GM13976 (cell line): Measurements from ENCODE around the gene RBP7.

Experiments
- DNase-seq: peaks from one replicate; pipeline ENCODE4 v3.0.0; 2012; ENCODE audit warnings: low spot score
- in situ Hi-C: fragments of 300-500 bp; cut with MboI; formaldehyde crosslinking; loops from one replicate; pipeline ENCODE4 v1.12.0; 2022; ENCODE audit warnings: low sequenced_read_pairs, mixed read lengths, inconsistent platforms; ENCODE audit not compliant: unreplicated experiment
- TF ChIP-seq, protein P1 (sequence below): IDR thresholded peaks from 2 replicates; pipeline ENCODE4 v1.5.1; 2012; ENCODE audit warnings: borderline replicate concordance, mild to moderate bottlenecking; ENCODE audit not compliant: insufficient read depth; ENCODE audit errors: extremely low read depth, missing control alignments, control extremely low read depth

The RBP7 gene

GRCh38 chr1:10065344-10065685 is 68.3 kb downstream of the RBP7 start:
- TF ChIP-seq, protein P1, sequence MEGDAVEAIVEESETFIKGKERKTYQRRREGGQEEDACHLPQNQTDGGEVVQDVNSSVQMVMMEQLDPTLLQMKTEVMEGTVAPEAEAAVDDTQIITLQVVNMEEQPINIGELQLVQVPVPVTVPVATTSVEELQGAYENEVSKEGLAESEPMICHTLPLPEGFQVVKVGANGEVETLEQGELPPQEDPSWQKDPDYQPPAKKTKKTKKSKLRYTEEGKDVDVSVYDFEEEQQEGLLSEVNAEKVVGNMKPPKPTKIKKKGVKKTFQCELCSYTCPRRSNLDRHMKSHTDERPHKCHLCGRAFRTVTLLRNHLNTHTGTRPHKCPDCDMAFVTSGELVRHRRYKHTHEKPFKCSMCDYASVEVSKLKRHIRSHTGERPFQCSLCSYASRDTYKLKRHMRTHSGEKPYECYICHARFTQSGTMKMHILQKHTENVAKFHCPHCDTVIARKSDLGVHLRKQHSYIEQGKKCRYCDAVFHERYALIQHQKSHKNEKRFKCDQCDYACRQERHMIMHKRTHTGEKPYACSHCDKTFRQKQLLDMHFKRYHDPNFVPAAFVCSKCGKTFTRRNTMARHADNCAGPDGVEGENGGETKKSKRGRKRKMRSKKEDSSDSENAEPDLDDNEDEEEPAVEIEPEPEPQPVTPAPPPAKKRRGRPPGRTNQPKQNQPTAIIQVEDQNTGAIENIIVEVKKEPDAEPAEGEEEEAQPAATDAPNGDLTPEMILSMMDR = no peak
- no peak for DNase-seq
- in situ Hi-C loops = no loop called here
